Stimulated activated CD4-positive, alpha-beta T cell treated with anti-CD3 and anti-CD28 coated beads, Interleukin-2, amount 100 ng/mL, for 24 hours (primary cell): ENCODE data around the gene PFKFB3.
"Not testable (repeated sequence)": the region's sequence is repeated elsewhere in the genome, so short reads cannot be mapped to it uniquely, and the experiment has no call there.

Experiments used
- DNase-seq, 2 donors: peaks; one replicate each; pipeline ENCODE4 v3.0.0-alpha.2; 2020

The PFKFB3 gene

GRCh38 chr10:6203331-6204062 lies 765 bp downstream of the PFKFB3 start:
- DNase-seq = peak; percentile 57 to 70

- DNase-seq = peak; percentile 72 to 75
These were observed 1.3 kb downstream of the PFKFB3 start for GRCh38 chr10:6204063-6204340.

GRCh38 chr10:6204341-6205191 lies 1.8 kb downstream of the PFKFB3 start:
- DNase-seq = no peak

- not testable (repeated sequence) for DNase-seq
These were observed 3.8 kb downstream of the PFKFB3 start for GRCh38 chr10:6206486-6206885.

- no peak for DNase-seq
These were observed 4.9 kb downstream of the PFKFB3 start for GRCh38 chr10:6207658-6208057.

GRCh38 chr10:6208799-6209235 lies 6.1 kb downstream of the PFKFB3 start:
- no peak for DNase-seq

- DNase-seq = no peak
These were observed 8.6 kb downstream of the PFKFB3 start for GRCh38 chr10:6211341-6211670.

- no peak for DNase-seq
These were observed 9.2 kb downstream of the PFKFB3 start for GRCh38 chr10:6211671-6212635.

- DNase-seq = no peak
These were observed 10.1 kb downstream of the PFKFB3 start for GRCh38 chr10:6212806-6213205.

GRCh38 chr10:6213257-6213905 lies 10.6 kb downstream of the PFKFB3 start:
- no peak for DNase-seq

GRCh38 chr10:6213908-6214307 lies 11.2 kb downstream of the PFKFB3 start:
- no peak for DNase-seq

GRCh38 chr10:6214612-6215011 lies 11.9 kb downstream of the PFKFB3 start:
- DNase-seq = no peak

GRCh38 chr10:6215241-6215640 lies 12.5 kb downstream of the PFKFB3 start:
- DNase-seq = no peak

GRCh38 chr10:6215683-6216484 lies 13.2 kb downstream of the PFKFB3 start:
- DNase-seq = no peak

GRCh38 chr10:6216916-6217315 lies 14.2 kb downstream of the PFKFB3 start:
- no peak for DNase-seq

GRCh38 chr10:6217611-6218010 lies 14.9 kb downstream of the PFKFB3 start:
- DNase-seq = no peak

- no peak for DNase-seq
These were observed 16.2 kb downstream of the PFKFB3 start for GRCh38 chr10:6218692-6219493.

GRCh38 chr10:6219494-6219836 lies 16.7 kb downstream of the PFKFB3 start:
- DNase-seq = no peak

GRCh38 chr10:6220418-6221191 lies 17.9 kb downstream of the PFKFB3 start:
- DNase-seq = no peak

GRCh38 chr10:6221192-6221940 lies 18.6 kb downstream of the PFKFB3 start:
- DNase-seq = no peak
